IPS DF 4.7 (cell line): ENCODE results near the gene CEP57L1.
"Not testable (repeated sequence)": the region's sequence is repeated elsewhere in the genome, so short reads cannot be mapped to it uniquely, and the experiment has no call there.

Source experiments
- DNase-seq: peaks from one replicate; pipeline ENCODE4 v3.0.0-alpha.2; 2013; ENCODE audit warnings: low spot score; ENCODE audit errors: extremely low read depth

The CEP57L1 gene

DNA sequence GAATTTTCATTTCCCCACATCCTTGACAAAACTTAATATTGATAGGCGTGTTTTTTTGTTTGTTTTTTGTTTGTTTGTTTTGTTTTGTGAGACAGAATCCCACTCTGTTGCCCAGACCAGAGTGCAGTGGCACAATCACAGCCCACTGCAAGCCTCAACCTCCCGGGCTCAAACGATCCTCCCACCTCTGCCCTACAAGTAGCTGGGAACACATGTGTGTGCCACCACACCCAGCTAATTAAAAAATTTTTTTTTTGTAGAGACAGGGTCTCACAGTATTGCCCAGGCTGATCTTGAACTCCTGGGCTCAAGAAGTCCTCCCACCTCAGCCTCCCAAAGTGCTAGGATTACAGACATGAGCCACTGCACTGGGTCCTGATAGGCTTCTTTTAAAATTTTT is 9.2 kb downstream of the CEP57L1 start:
- no peak for DNase-seq

DNA sequence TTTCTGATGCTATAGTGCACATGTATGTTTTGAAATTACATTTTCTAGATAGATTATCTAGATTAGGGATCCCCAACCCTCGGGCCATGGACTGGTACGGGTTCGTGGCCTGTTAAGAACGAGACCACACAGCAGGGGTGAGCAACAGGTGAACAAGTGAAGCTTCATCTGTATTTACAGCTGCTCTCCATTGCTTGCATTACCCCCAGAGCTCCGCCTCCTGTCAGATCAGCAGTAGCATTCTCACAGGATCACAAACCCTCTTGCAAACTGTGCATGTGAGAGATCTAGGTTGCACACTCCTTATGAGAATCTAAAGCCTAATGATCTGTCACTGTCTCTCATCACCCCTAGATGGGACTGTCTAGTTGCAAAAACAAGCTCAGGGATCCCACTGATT is 10.4 kb downstream of the CEP57L1 start:
- DNase-seq, result no peak

DNA sequence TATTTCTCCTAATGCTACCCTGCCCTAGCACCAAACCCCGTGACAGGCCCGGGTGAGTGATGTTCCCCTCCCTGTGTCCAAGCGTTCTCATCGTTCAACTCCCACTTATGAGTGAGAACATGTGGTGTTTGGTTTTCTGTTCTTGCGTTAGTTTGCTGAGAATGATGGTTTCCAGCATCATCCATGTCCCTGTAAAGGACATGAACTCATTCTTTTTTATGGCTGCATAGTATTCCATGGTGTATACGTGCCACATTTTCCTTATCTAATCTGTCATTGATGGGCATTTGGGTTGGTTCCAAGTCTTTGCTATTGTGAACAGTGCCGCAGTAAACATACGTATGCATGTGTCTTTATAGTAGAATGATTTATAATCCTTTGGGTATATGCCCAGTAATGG is 14.4 kb downstream of the CEP57L1 start:
- DNase-seq, result not testable (repeated sequence)

DNA sequence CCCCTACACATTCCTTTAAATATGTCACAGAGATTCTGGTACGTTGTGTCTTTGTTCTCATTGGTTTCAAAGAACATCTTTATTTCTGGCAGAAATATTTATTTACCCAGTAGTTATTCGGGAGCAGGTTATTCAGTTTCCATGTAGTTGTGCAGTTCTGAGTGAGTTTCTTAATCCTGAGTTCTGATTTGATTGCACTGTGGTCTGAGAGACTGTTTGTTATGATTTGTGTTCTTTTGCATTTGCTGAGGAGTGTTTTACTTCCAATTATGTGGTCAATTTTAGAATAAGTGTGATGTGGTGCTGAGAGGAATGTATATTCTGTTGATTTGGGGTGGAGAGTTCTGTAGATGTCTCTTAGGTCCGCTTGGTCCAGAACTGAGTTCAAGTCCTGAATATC is 17.4 kb downstream of the CEP57L1 start:
- DNase-seq, result not testable (repeated sequence)

DNA sequence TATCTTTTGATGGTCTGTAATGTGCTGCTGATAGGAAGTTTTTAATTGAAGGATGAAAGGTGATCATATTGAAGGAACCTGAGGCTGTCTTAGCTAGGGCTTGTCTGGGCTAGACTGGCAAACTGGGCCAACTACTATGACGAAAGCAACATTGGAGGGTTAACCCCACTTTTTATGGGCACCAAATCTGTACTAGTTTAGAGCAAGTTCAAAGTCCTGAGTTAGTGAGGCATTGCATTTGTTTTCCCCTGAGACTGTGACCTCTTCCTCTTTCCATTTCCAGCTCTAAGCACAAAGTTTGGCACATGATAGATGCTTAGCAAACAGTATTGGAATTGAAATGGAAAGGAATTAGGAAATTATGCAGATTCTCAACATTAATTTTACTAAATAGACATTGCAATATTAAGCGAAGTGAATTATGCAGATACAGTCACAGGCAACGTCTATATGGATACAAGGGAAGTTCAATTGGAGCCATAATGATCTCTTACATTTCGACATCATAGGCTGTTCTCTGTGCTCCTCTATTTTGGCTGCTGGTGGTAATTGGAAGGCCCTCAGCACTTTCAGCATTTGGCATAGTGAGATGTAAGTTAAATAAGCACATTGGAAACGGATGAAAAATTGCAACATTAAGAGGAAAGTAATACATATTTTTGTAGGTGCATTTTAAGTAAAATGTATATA is 22.2 kb downstream of the CEP57L1 start:
- DNase-seq, result no peak

DNA sequence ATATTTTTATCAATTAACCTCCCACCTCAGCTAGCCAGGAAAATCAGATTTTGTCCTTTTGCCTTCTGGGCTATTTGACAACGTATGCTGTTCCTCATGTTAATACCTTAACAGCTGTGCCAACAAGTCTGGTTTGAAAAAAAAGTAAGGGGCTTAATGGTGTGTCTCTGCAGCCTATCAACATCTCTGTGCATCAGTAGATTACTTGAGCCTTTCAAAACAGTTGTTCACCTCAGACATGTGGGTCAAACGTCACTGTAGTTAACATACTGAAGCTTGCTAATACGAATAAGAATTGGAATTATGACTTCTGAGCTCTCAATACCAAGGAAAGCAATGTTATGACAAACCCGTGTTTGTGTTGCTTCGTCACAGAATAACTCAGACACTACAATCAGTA is 23.0 kb downstream of the CEP57L1 start:
- DNase-seq, result no peak

DNA sequence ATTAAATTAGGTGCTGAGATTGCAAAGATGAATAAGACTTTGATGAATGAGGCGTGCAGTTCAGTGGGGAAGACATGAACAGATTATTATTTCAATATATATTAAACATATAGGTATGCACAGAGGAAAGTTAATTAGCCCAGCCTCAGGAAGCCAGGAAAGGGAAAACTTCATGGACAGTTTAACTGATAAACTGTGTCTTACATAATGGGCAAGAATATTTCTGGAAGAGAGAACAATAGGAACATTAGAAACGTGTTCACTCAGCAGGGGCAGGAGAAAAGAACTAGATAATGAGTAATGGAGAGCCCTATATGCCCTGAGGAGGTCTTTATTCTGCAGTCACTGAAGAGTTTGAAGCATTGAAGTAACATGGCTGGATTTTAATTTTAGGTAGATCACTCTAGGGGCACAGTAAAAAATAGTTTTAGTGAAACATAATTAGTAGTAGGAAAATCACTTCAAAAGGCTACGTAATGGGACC is 23.6 kb downstream of the CEP57L1 start:
- DNase-seq, result no peak

DNA sequence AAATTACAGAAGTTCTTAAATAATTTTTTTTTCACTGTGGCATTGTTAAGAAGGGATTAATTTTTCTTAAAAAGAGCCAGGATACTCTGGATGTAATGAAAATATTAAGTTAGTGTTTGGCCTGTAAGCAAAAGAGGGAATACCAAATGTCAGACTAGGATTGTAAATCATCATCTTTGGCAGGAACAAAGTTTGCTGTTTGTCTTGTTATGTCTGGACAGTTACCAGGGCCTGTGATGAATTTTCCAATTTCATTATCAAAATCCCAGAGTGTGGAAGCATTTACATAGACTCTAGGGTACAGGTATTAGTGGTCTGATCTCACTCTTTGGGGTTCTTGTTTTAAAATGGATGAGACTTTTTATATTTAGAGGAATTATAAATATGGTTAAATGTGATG is 26.1 kb downstream of the CEP57L1 start:
- no peak for DNase-seq

DNA sequence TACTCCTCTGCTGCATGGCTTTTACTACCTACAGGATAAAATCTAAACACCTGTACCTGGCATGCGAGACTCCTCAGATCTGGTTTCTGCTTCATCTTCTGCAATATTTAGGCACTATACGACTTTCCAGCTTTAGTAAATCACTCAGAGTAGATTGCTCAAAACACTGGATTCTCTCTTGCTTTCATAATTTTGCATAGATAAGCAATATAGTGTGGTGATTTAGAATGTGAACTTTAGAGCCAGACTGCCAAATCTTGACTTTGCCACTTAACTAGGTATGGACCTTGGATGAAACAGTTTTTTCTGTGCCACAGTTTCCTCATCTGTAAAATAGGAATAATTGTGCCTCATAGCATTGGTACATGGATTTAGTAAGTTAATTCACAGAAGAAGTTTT is 28.9 kb downstream of the CEP57L1 start:
- DNase-seq, result no peak

DNA sequence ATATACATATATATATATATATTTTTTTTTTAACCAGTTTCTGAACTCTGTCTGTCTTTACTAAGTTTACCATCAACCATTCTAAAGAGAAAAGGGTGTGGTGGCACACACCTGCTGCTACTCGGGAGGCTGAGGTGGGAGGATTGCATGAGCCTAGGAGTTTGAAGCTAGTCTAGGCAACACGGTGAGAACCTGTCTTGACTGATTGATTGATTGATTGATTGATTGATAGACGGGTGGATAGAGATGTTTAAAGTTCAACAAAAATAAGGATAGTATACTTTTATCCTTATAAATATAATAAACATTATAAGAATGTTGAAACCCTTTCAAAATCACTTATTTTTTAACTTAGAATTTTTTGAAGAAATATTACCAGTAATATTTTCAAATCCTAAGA is 30.2 kb downstream of the CEP57L1 start:
- no peak for DNase-seq

DNA sequence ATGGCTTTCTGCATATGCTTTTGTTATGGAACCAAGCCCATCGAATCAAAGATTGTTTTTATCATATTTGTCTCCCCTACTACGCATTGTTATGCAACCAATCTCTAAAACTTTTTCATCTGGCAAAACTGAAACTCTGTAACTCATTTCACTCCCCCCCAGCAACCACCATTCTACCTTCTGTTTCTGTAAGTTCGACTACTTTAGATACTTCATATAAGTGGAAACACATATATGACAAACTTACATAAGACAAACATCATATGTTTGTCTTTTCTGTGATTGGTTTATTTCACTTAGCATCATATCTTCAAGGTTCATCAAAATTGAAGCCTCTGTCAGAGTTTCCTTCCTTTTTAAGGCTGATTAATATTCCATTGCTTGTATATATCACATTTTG is 34.8 kb downstream of the CEP57L1 start:
- DNase-seq, result no peak

DNA sequence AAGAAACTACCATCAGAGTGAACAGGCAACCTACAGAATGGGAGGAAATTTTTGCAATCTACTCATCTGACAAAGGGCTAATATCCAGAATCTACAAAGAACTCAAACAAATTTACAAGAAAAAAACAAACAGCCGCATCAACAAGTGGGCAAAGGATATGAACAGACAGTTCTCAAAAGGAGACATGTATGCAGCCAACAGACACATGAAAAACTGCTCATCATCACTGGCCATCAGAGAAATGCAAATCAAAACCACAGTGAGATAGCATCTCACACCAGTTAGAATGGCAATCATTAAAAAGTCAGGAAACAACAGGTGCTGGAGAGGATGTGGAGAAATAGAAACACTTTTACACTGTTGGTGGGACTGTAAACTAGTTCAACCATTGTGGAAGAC is 40.3 kb downstream of the CEP57L1 start:
- DNase-seq, result not testable (repeated sequence)

DNA sequence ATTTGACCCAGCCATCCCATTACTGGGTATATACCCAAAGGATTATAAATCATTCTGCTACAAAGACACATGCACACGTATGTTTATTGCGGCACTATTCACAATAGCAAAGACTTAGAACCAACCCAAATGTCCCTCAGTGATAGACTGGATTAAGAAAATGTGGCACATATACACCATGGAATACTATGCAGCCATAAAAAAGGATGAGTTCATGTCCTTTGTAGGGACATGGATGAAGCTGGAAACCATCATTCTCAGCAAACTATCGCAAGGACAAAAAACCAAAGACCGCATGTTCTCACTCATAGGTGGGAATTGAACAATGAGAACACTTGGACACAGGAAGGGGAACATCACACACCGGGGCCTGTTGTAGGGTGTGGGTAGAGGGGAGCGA is 40.7 kb downstream of the CEP57L1 start:
- DNase-seq, result not testable (repeated sequence)

DNA sequence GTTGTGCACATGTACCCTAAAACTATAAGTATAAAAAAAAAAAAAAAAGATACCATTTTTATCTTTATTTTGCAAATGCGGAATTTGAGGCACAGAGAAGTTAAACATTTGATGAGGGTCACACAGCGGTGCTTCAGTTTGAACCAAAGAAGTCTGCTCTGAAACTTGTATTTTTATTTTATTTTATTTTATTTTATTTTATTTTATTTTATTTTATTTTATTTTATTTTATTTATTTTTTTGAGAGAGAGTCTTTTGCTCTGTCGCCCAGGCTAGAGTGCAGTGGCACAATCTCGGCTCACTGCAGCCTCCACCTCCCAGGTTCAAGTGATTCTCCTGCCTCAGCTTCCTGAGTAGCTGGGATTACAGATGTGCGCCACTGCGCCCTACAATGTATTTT is 41.2 kb downstream of the CEP57L1 start:
- DNase-seq, result not testable (repeated sequence)

DNA sequence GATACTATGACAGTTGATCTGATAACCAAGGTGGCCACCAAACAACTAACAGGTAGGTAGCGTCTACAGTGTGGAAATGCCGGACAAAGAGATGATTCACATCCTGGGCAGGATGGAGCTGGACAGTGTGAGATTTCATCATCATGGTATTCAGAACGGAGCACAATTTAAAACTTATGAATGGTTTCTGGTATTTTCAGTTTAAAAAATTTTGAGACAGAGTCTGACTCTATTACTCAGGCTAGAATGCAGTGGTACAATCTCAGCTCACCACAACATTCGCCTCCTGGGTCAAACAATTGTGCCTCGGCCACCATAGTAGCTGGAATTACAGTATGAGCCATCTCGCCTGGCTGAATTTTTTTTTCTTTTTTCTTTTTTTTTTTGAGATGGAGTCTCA is 43.8 kb downstream of the CEP57L1 start:
- DNase-seq, result no peak

DNA sequence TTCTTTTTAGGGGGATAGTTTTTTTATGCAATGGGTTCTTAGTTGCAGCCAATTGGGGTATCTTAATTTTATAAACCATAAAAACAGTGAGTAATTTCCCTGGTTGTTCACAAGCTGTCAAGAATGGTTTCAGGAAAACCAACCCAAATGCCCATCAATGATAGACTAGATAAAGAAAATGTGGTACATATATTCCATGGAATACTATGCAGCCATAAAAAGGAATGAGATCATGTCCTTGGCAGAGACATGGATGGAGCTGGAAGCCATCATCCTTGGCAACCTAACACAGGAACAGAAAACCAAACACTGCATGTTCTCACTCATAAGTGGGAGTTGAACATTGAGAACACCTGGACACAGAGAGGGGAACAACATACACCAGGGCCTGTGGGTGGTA is 46.8 kb downstream of the CEP57L1 start:
- DNase-seq, result not testable (repeated sequence)

DNA sequence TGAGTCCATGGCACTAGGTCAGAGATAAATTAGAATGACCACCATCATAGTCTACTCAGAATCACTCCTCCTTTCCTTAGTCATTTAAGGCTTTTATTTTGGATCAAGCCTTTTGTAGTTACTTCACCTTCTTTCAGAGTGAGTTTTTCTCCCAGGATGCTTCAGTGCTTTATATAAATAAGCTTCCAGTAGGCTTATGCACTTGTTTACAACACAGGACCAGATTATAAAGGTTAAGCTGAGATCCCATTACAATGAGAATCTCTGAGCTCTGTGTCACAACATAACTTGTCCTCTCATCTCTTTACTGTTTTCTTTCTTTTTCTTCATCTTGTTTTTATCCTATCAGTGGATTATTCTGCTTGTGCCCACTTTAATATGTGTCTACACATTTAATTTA is 47.9 kb downstream of the CEP57L1 start:
- no peak for DNase-seq

DNA sequence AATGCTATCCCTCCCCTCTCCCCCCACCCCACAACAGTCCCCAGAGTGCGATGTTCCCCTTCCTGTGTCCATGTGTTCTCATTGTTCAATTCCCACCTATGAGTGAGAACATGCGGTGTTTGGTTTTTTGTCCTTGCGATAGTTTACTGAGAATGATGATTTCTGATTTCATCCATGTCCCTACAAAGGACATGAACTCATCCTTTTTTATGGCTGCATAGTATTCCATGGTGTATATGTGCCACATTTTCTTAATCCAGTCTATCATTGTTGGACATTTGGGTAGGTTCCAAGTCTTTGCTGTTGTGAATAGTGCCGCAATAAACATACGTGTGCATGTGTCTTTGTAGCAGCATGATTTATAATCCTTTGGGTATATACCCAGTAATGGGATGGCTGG is 52.9 kb downstream of the CEP57L1 start:
- not testable (repeated sequence) for DNase-seq

DNA sequence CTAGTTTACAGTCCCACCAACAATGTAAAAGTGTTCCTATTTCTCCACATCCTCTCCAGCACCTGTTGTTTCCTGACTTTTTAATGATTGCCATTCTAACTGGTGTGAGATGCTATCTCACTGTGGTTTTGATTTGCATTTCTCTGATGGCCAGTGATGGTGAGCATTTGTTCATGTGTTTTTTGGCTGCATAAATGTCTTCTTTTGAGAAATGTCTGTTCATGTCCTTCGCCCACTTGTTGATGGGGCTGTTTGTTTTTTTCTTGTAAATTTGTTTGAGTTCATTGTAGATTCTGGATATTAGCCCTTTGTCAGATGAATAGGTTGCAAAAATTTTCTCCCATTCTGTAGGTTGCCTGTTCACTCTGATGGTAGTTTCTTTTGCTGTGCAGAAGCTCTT is 53.4 kb downstream of the CEP57L1 start:
- not testable (repeated sequence) for DNase-seq

DNA sequence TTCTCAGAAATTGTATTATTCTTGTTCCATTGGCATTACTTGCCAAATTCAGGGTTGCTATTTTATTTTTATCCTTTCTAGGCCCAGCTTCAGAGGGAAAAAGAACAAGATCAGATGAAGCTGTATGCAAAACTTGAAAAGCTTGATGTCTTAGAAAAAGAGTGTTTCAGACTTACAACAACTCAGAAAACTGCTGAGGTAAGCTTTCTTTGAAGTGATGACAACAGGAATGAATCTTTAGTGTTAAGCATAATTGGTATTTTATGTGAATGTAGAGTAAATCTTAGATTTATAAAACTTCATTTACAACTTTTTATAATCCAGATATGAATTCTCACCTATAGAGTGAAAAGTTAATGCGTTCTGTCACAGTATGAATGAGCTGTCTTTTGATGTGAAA is 58.4 kb downstream of the CEP57L1 start:
- no peak for DNase-seq

DNA sequence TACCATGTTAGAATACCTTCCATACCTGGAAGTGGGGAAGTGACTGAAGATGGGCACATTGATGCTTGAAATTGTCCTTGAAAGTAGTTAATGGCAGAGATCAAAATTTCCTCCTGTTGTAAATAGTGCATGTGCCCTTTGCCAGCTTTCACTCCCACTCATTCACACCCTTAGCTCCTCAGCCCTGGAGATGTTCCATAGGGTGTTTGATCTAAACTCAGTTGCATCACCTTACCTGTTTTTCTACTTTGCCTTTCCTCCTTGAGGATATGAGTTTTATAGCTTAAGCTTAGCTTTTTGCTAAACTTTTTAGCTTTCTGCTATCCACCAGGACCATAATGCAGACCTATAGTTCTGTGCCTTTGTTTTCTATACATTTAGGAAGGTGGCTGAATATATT is 69.0 kb downstream of the CEP57L1 start:
- no peak for DNase-seq

DNA sequence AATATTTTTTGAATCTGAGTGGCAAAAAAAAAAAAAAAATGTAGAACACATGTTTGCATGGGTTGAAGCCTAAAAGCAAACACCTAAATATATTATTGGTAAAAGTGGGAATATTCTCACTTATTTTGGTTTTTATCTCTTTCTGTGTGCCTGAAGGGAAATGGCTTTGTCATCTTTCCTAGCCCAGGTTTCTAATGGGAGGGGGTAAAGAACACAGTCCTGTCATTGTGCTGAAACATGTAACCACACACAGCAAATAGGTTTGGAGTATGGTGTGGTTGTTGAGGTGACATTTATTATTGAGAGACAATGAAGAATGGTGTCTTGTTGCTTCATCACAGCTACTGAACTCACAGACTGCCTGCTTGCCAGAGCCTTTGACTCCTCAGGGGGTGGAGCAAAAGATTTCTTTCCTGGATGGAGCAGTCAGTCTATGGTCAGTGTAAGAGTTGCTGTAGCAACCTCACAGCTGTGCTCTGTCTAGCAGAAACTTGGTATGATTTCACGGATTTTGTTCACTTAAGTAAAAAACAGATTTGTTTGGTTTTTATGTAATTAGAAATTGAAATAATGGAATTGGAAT is 70.2 kb downstream of the CEP57L1 start:
- no peak for DNase-seq

DNA sequence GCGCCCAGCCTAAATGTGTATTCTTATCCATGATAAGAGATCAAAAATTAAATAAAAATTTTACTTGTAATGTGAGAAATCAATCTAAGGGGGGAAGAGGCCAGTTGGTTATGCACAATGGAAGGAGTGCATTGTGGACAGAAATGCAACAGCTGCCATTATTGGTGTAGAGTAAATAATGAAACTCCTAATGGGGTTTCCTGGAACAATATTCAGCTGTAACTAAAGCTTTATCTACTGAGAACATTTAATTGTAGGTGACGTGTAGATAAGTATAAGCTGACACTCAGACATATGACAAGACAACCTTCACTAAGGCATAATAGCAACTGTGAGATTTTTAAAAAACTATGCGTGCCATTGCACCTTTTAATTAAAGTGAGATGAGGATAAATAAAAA is 71.4 kb downstream of the CEP57L1 start:
- DNase-seq, result no peak
